B cell (primary cell): ENCODE results near the gene SLC12A7.

ENCODE experiments used
- EZH2 ChIP-seq: IDR thresholded peaks from 2 replicates; pipeline ENCODE4 v1.6.1; 2012; ENCODE audit warnings: borderline replicate concordance, low read depth, mild to moderate bottlenecking, moderate library complexity, low read length; ENCODE audit not compliant: insufficient read depth, poor library complexity, severe bottlenecking
- TF ChIP-seq, protein P1 (sequence below): fragments of 200-600 bp; IDR thresholded peaks from one replicate; pipeline ENCODE4 v1.8.0; 2022; ENCODE audit warnings: antibody characterized with exemption, mild to moderate bottlenecking

- no peak for TF ChIP-seq EZH2
- TF ChIP-seq, protein P1, sequence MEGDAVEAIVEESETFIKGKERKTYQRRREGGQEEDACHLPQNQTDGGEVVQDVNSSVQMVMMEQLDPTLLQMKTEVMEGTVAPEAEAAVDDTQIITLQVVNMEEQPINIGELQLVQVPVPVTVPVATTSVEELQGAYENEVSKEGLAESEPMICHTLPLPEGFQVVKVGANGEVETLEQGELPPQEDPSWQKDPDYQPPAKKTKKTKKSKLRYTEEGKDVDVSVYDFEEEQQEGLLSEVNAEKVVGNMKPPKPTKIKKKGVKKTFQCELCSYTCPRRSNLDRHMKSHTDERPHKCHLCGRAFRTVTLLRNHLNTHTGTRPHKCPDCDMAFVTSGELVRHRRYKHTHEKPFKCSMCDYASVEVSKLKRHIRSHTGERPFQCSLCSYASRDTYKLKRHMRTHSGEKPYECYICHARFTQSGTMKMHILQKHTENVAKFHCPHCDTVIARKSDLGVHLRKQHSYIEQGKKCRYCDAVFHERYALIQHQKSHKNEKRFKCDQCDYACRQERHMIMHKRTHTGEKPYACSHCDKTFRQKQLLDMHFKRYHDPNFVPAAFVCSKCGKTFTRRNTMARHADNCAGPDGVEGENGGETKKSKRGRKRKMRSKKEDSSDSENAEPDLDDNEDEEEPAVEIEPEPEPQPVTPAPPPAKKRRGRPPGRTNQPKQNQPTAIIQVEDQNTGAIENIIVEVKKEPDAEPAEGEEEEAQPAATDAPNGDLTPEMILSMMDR: peak; percentile 37
These were observed 107.2 kb downstream of the SLC12A7 start for GRCh38 chr5:1004461-1005248.
